Measurements from ENCODE around the gene CMIP.

CMIP gene

DNA sequence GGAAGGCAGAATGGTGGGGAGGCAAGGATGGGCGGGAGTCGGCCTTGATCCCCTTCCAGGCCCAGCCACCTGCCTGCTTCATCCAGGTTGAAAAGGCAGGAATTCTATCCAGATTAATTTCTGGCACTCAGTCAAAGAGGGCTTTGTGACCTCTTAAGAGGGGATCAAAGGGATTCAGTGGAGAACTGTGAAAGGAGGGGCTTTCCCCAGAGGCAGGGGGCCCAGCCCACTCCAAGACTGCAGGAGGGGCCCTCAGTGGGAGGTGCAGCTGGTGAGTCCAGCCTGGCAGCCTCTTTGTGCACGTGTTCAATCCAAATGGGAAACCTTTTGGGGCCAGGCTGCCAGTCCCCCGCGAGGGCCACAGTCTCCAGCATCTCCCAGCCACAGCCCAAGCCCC is 186.0 kb downstream of the CMIP start:
- no peak overlapping the region for H4K8ac ChIP-seq (ENCODE audit: low read depth, low read length)
- H2BK120ac ChIP-seq (ENCODE audit: insufficient read depth, low read length, poor library complexity): no peak overlapping the region
- no peaks in the 10 kb centered on the region for H3K9me3 ChIP-seq (ENCODE audit: insufficient read depth, low read depth, low read length)
- no peaks in the 10 kb centered on the region for H3K79me1 ChIP-seq (ENCODE audit: low read length)
- no peak overlapping the region for H3K14ac ChIP-seq (ENCODE audit: low read length)
- no peak overlapping the region for H2BK5ac ChIP-seq (ENCODE audit: low read depth, low read length, poor library complexity)
- H3K4me3 ChIP-seq (ENCODE audit: low read depth, low read length): no peak overlapping the region
- H2AK5ac ChIP-seq (ENCODE audit: low read length): no peak overlapping the region
- no peak overlapping the region for H3K9ac ChIP-seq (ENCODE audit: low read length)
- H3K18ac ChIP-seq (ENCODE audit: low read length): no peak overlapping the region
- H2BK12ac ChIP-seq (ENCODE audit: low read length): no peak overlapping the region
- H3K79me2 ChIP-seq (ENCODE audit: control insufficient read depth, insufficient read depth, low read length, poor library complexity): peaks cover 4% of the 10 kb centered on the region
- H3K36me3 ChIP-seq (ENCODE audit: control insufficient read depth in 1 of 2, insufficient read depth in 2 of 2, low read length in 2 of 2): peaks cover 5 to 15% of the 10 kb centered on the region in 2 experiments
- H3K27ac ChIP-seq (ENCODE audit: low read depth, low read length): no peak overlapping the region
- H3K23ac ChIP-seq (ENCODE audit: low read length): no peak overlapping the region
- no peak overlapping the region for H3K4ac ChIP-seq (ENCODE audit: low read depth, low read length)
- no CpG with 5 or more reads among the region's 5 CpGs for WGBS (ENCODE audit: extremely low coverage, insufficient coverage, insufficient read length)
- H4K12ac ChIP-seq (ENCODE audit: low read depth, low read length): no peak overlapping the region
- H3K27me3 ChIP-seq (ENCODE audit: insufficient read depth, low read length): no peaks in the 10 kb centered on the region
- peaks cover 12 to 13% of the 10 kb centered on the region in 2 experiments for H3K4me1 ChIP-seq (ENCODE audit: control insufficient read depth in 1 of 2, insufficient read depth in 2 of 2, low read length in 2 of 2)
- DNase-seq: no peak
- no peak overlapping the region for H3K4me2 ChIP-seq (ENCODE audit: low read length)
- H2AFZ ChIP-seq (ENCODE audit: insufficient read depth, low read length, poor library complexity): no peak overlapping the region
- no peak overlapping the region for H4K91ac ChIP-seq (ENCODE audit: low read depth, low read length)

DNA sequence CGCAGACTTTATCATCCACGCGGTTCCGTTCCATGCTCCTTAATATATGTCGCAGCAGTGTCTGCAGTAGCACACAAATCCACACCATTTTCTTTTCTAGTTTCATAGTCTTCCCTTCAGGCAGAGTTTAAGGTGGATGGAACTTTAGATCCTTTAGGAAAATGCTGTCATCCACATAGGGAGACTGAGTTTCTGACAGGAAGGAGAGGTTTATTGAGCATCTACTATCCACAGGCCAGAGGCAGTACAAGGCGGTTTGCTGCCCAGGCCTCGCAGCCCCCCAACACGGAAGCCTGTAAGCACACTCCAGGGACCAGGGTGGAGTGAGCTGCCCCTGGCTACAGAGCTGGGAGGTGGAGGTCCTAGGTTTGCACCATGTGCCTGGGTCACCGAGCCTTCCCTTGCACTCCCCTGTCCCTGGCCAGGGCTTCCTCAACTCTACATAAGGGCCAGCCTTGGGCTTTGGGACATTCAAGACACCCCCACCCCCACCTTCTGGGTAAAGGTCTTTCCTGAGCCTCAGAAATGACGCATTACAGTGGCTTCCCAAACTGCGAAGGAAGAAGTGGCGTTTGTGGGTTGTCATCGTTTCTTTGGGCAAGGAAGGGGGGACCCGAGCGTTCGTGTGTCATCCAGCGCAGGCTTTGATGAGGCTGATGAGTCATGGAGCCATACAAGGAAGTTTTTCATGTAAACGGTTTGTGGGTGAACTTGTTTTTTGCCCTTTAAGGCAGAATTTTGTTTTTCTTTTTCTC is 188.0 kb downstream of the CMIP start:
- Histone ChIP-seq H4K91ac (ENCODE audit: low read depth, low read length) (no peak overlapping the region), H3K4ac (ENCODE audit: low read depth, low read length) (no peak overlapping the region), H2BK12ac (ENCODE audit: low read length) (no peak overlapping the region), H3K79me2 (ENCODE audit: control insufficient read depth, insufficient read depth, low read length, poor library complexity) (peaks cover 6% of the 10 kb centered on the region), H3K4me3 (ENCODE audit: low read depth, low read length) (no peak overlapping the region), H3K27me3 (ENCODE audit: insufficient read depth, low read length) (no peaks in the 10 kb centered on the region), H3K9ac (ENCODE audit: low read length) (peak overlapping the region; percentile 5), H4K8ac (ENCODE audit: low read depth, low read length) (no peak overlapping the region), H3K27ac (ENCODE audit: low read depth, low read length) (no peak overlapping the region), H4K12ac (ENCODE audit: low read depth, low read length) (no peak overlapping the region), H3K18ac (ENCODE audit: low read length) (peak overlapping the region; percentile 23), H2AK5ac (ENCODE audit: low read length) (no peak overlapping the region), H2BK120ac (ENCODE audit: insufficient read depth, low read length, poor library complexity) (no peak overlapping the region), H2BK5ac (ENCODE audit: low read depth, low read length, poor library complexity) (no peak overlapping the region), H3K14ac (ENCODE audit: low read length) (peak overlapping the region; percentile 39), H3K23ac (ENCODE audit: low read length) (no peak overlapping the region), H3K9me3 (ENCODE audit: insufficient read depth, low read depth, low read length) (no peaks in the 10 kb centered on the region), H3K4me2 (ENCODE audit: low read length) (no peak overlapping the region), H2AFZ (ENCODE audit: insufficient read depth, low read length, poor library complexity) (no peak overlapping the region), H3K36me3 (ENCODE audit: control insufficient read depth in 1 of 2, insufficient read depth in 2 of 2, low read length in 2 of 2) (peaks cover 5 to 15% of the 10 kb centered on the region in 2 experiments), H3K4me1 (ENCODE audit: control insufficient read depth in 1 of 2, insufficient read depth in 2 of 2, low read length in 2 of 2) (peaks cover 14 to 15% of the 10 kb centered on the region in 2 experiments), H3K79me1 (ENCODE audit: low read length) (peaks cover under 1% of the 10 kb centered on the region)
- peak in 1 of 2 donors; percentile 44 for DNase-seq
- WGBS (ENCODE audit: extremely low coverage, insufficient coverage, insufficient read length): no CpG with 5 or more reads among the region's 18 CpGs

DNA sequence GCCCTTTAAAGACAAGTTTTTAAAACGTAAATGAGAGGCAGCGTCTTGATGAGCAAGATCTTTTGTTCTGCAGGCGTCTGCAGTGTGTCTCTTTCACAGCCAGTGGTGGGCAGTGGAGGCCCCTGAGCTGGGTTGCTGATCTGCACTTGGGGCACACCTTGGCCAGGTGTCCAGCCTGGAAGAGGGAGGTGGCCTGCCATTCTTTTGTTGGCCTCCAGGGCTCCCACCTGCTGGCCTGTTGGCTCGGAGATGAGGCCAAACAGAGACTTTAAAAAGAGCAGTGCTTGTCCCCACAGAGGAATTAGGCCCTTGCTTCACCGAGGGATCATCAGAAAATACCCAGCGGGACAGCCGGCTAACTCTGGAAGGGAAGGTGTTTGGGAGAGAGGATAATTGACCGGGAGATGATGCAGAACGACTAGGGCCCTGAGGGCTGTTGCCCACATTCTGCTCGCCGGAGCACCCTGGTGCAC is 188.6 kb downstream of the CMIP start:
- DNase-seq: peak in 1 of 2 donors; percentile 45
- no peaks in the 10 kb centered on the region for H3K27me3 ChIP-seq (ENCODE audit: insufficient read depth, low read length)
- H4K8ac ChIP-seq (ENCODE audit: low read depth, low read length): no peak overlapping the region
- no peak overlapping the region for H3K4me3 ChIP-seq (ENCODE audit: low read depth, low read length)
- H3K9ac ChIP-seq (ENCODE audit: low read length): no peak overlapping the region
- H3K18ac ChIP-seq (ENCODE audit: low read length): peak overlapping the region; percentile 68
- no peaks in the 10 kb centered on the region for H3K9me3 ChIP-seq (ENCODE audit: insufficient read depth, low read depth, low read length)
- peaks cover 5% of the 10 kb centered on the region for H3K79me1 ChIP-seq (ENCODE audit: low read length)
- H2BK12ac ChIP-seq (ENCODE audit: low read length): peak overlapping the region; percentile 66
- no CpG with 5 or more reads among the region's 11 CpGs for WGBS (ENCODE audit: extremely low coverage, insufficient coverage, insufficient read length)
- no peak overlapping the region for H2AFZ ChIP-seq (ENCODE audit: insufficient read depth, low read length, poor library complexity)
- H3K4me1 ChIP-seq (ENCODE audit: control insufficient read depth in 1 of 2, insufficient read depth in 2 of 2, low read length in 2 of 2): peaks cover 20 to 21% of the 10 kb centered on the region in 2 experiments
- peak overlapping the region; percentile 27 for H4K91ac ChIP-seq (ENCODE audit: low read depth, low read length)
- H4K12ac ChIP-seq (ENCODE audit: low read depth, low read length): no peak overlapping the region
- peak overlapping the region; percentile 62 for H2AK5ac ChIP-seq (ENCODE audit: low read length)
- H3K36me3 ChIP-seq (ENCODE audit: control insufficient read depth in 1 of 2, insufficient read depth in 2 of 2, low read length in 2 of 2): peaks cover 5 to 15% of the 10 kb centered on the region in 2 experiments
- H3K23ac ChIP-seq (ENCODE audit: low read length): no peak overlapping the region
- no peak overlapping the region for H2BK120ac ChIP-seq (ENCODE audit: insufficient read depth, low read length, poor library complexity)
- no peak overlapping the region for H2BK5ac ChIP-seq (ENCODE audit: low read depth, low read length, poor library complexity)
- no peak overlapping the region for H3K27ac ChIP-seq (ENCODE audit: low read depth, low read length)
- H3K14ac ChIP-seq (ENCODE audit: low read length): no peak overlapping the region
- H3K4me2 ChIP-seq (ENCODE audit: low read length): no peak overlapping the region
- peak overlapping the region; percentile 44 for H3K4ac ChIP-seq (ENCODE audit: low read depth, low read length)
- H3K79me2 ChIP-seq (ENCODE audit: control insufficient read depth, insufficient read depth, low read length, poor library complexity): peaks cover 8% of the 10 kb centered on the region

DNA sequence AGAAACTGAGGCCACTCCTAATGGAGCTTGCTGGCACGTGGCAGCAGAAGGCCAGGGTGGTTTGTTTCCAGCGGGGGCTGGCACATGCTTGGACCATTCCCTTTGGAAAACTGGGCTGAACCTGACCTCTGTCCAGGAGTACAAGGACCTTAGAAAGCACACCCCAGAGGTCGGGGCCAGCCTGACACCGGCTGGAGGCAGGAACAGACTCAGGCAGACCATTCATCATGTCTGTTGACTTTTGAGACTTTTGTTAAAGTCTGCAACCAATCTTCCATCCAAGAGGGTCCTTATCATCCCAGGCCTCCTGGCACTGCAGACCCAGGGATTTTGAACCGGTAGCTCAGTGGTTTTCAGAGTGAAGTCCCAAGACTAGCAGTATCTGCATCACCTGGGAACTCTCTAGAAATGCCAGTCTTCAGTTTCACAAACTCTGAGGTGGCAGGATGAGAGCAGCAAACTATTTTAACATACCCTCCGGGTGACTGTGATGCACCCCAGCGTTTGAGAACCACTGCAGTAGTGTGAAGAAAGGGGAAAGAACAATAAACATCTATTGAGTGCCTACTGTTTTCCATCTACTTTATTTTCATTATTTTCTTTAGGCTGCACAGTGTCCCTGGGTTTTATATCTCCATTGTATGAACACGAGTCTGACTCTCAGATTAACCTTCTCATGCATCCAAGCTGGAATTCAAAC is 189.2 kb downstream of the CMIP start:
- H3K18ac ChIP-seq (ENCODE audit: low read length): peak overlapping the region; percentile 68
- H3K27me3 ChIP-seq (ENCODE audit: insufficient read depth, low read length): no peaks in the 10 kb centered on the region

More for the DNA sequence above, 189.2 kb downstream of the CMIP start:
- Histone ChIP-seq H3K79me1 (ENCODE audit: low read length) (peaks cover 8% of the 10 kb centered on the region), H2BK5ac (ENCODE audit: low read depth, low read length, poor library complexity) (no peak overlapping the region), H3K4ac (ENCODE audit: low read depth, low read length) (peak overlapping the region; percentile 8), H3K4me1 (ENCODE audit: control insufficient read depth in 1 of 2, insufficient read depth in 2 of 2, low read length in 2 of 2) (peaks cover 24 to 27% of the 10 kb centered on the region in 2 experiments), H3K79me2 (ENCODE audit: control insufficient read depth, insufficient read depth, low read length, poor library complexity) (peaks cover 10% of the 10 kb centered on the region), H4K12ac (ENCODE audit: low read depth, low read length) (no peak overlapping the region), H3K9me3 (ENCODE audit: insufficient read depth, low read depth, low read length) (no peaks in the 10 kb centered on the region), H3K14ac (ENCODE audit: low read length) (no peak overlapping the region), H3K27ac (ENCODE audit: low read depth, low read length) (no peak overlapping the region), H2BK120ac (ENCODE audit: insufficient read depth, low read length, poor library complexity) (no peak overlapping the region), H3K23ac (ENCODE audit: low read length) (no peak overlapping the region), H2AFZ (ENCODE audit: insufficient read depth, low read length, poor library complexity) (no peak overlapping the region), H4K8ac (ENCODE audit: low read depth, low read length) (no peak overlapping the region), H2BK12ac (ENCODE audit: low read length) (no peak overlapping the region), H3K36me3 (ENCODE audit: control insufficient read depth in 1 of 2, insufficient read depth in 2 of 2, low read length in 2 of 2) (peaks cover 5 to 12% of the 10 kb centered on the region in 2 experiments), H2AK5ac (ENCODE audit: low read length) (peak overlapping the region; percentile 62), H3K4me3 (ENCODE audit: low read depth, low read length) (no peak overlapping the region), H3K9ac (ENCODE audit: low read length) (no peak overlapping the region), H4K91ac (ENCODE audit: low read depth, low read length) (no peak overlapping the region), H3K4me2 (ENCODE audit: low read length) (no peak overlapping the region)
- no peak for DNase-seq
- no CpG with 5 or more reads among the region's 8 CpGs for WGBS (ENCODE audit: extremely low coverage, insufficient coverage, insufficient read length)

Data from trophoblast cell (in vitro differentiated cells and primary cell).